HG03159 (cell line): Measurements from ENCODE around the gene ZNF277.

Experiments used
- ATAC-seq: cut with Tn5 transposase; IDR thresholded peaks from one replicate; pipeline ENCODE4 v1.9.1; 2021; ENCODE audit warnings: mild to moderate bottlenecking, moderate library complexity; ENCODE audit not compliant: unreplicated experiment

Gene ZNF277

DNA sequence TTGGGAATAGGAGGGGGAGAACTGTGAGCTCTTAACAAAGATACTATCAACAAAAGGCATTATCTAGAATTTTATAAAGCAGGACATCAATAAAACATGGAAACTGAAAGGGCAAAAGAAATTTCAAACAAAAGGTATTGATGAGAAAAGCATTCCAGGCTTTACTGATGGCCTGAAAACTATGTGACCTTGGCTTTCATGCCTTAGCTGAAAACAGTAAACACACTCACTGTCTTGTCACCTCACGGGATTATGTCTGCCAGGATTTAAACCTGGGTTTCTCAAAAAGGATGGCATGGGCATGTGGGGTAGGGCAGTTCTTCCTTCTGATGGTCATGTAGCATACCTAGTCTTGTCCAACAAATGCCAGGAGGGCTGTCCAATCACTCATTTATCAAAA is 23.2 kb upstream of the ZNF277 start:
- ATAC-seq = no peak

GRCh38 chr7:112184455-112184854 is 22.0 kb upstream of the ZNF277 start:
- ATAC-seq = no peak

DNA sequence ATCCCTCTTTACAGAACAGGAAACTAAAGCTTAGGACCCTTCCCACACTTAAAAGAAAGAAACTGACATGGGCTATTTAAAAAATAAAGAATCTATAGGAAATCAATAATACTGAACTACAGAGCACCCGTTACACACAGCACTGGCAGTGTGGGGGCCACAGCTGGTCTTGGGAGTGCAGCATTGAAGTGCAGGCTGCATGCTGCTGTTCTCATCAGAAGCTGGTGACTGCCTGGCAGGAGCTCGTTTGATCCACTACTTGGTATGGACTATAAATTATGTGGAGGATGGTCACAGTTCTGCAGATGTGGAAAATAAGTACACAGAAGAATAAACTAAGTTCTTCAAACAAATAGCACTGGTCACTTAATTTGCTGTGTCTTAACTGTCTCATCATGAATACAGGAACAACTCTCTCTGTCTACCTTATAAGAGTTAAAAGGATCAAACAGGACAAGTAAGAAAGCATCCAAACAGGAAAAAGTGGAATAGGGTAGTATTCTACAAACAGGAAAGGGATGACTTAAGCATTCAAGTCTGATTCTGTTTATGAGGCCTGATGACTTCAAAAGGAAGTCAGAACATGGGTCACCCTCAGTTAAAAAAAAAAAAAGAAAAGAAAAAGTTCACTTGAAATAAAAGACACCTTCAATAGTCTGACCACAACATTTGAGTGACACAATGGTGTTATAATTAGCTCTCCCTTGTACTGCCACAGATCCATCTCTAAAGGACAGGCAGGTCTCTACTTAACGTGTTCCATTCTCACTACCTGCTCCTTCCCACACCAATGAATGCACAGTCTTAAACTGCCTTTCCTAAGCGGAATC is 21.3 kb upstream of the ZNF277 start:
- no peak for ATAC-seq

GRCh38 chr7:112186300-112186699 is 20.2 kb upstream of the ZNF277 start:
- ATAC-seq = no peak

DNA sequence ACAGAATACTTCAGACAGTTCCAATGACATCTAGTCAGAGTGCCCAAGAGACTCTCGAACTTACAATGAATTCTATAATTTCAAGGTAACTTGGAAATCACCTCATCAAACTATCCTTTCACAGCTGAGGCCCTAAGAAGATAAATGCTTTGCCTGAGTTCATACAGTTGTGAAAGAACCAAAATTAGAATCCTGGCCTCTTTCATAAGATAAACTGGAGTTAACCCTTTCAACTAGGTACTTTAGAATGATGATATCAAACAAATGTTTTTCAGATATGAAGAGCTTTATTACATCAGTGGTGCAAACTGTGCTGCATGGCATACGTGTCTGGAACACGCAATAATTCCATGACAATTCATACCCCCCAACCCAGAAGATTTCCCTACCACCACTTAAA is 18.2 kb upstream of the ZNF277 start:
- ATAC-seq = no peak

DNA sequence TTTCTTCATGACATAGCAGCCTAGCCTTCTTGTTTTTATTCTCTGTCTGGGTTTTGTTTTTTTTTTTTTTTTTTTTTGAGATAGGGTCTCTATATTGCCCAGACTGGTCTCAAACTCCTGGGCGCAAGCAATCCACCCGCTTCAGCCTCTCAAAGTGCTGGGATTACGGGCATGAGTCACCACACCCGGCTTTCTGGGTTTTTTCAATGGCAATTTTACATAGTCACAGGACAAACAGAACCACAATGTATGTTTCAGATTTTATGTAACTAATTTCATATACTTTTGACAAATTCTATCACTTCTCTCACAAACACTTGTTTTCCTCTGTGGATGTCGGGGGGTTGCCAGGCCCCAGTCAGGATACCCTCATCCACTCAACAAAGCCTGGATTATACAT is 16.8 kb upstream of the ZNF277 start:
- no peak for ATAC-seq

GRCh38 chr7:112190120-112190519 is 16.4 kb upstream of the ZNF277 start:
- no peak for ATAC-seq

- ATAC-seq = no peak
Observed at GRCh38 chr7:112192236-112193154, 14.0 kb upstream of the ZNF277 start.

GRCh38 chr7:112193915-112194502 is 12.5 kb upstream of the ZNF277 start:
- ATAC-seq = no peak

GRCh38 chr7:112195717-112196116 is 10.8 kb upstream of the ZNF277 start:
- ATAC-seq = no peak

GRCh38 chr7:112197322-112197721 is 9.2 kb upstream of the ZNF277 start:
- ATAC-seq = no peak

- no peak for ATAC-seq
Observed at GRCh38 chr7:112199035-112199655, 7.3 kb upstream of the ZNF277 start.

- ATAC-seq = no peak
Observed at GRCh38 chr7:112199672-112200071, 6.8 kb upstream of the ZNF277 start.

DNA sequence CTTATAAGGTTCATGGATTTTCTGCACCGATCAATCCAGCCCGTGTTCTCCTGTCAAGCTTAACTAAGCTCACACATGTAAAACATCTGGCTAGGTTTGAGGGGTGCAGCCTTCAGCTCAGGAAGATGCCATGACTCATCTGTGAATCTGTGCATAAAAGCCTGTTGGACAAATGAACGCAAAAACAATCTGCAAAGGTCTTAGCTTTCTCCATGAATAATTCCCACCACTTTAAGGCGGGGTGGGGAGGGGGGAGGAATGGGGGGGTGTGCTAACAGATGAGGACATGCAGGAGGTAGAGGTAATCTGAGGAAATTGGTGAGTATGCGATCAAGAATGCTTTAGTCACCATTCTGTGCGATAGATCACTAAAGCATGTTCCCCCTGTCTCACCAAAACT is 5.1 kb upstream of the ZNF277 start:
- ATAC-seq = no peak

DNA sequence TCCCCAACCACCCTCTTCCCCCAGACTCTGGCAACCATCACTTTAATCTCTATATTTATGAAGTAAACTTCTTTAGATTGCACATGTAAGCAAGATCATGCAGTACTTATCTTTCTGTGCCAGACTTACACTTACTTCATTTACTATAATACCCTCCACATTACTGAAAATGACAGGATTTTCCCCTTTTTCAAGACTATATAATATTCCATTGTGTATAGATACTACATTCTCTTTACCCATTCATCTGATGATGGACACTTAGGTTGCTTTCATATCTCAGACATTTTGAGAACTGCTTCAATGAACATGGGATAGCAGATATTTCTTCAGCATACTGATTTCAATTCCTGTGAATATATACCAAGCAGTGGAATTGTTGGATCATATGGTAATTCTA is 4.7 kb upstream of the ZNF277 start:
- ATAC-seq = no peak

DNA sequence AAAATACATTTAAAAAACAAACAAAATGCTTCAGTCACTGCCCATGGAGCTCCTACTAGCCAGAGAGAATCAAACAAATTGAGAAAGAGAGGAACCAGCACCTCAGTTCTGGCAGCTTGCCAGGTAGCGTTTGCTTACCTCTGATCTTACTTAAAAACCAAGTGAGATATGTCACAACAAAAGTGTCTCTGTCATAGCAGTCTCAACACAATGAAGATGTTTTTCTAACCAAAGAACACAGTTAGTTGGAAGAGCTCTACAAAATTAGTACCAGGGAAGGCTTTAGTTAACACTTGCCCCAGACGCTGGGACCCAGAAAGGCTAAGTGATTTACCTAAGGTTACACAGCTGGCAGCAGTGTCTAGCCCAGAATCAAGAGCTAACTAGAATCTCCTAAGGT is 3.7 kb upstream of the ZNF277 start:
- no peak for ATAC-seq

DNA sequence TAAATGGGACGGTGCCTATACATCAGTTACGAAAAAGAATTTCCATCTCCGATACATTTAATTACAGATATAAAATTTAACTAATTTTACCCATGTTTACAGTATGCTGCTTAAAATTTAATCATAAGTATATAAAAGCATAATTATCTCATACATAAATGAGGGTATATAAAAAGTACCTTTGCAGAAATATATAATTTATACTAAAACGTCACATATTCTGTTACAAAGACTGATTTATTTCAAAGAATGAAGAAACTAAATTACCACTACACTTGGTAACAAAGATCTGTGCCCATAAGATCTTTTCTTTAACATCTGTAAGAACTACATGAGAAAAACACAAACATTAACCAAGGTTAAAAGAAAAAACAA is 3.1 kb upstream of the ZNF277 start:
- ATAC-seq = no peak

- no peak for ATAC-seq
Observed at GRCh38 chr7:112204499-112205342, 1.8 kb upstream of the ZNF277 start.

- ATAC-seq = peak; percentile 13
Observed at GRCh38 chr7:112205343-112206237, 905 bp upstream of the ZNF277 start.
